HG03571 (cell line): ENCODE data around the gene MTFR1L.

Experiments
- ATAC-seq: cut with Tn5 transposase; IDR thresholded peaks from one replicate; pipeline ENCODE4 v1.9.1; 2021; ENCODE audit not compliant: unreplicated experiment

Gene MTFR1L

DNA sequence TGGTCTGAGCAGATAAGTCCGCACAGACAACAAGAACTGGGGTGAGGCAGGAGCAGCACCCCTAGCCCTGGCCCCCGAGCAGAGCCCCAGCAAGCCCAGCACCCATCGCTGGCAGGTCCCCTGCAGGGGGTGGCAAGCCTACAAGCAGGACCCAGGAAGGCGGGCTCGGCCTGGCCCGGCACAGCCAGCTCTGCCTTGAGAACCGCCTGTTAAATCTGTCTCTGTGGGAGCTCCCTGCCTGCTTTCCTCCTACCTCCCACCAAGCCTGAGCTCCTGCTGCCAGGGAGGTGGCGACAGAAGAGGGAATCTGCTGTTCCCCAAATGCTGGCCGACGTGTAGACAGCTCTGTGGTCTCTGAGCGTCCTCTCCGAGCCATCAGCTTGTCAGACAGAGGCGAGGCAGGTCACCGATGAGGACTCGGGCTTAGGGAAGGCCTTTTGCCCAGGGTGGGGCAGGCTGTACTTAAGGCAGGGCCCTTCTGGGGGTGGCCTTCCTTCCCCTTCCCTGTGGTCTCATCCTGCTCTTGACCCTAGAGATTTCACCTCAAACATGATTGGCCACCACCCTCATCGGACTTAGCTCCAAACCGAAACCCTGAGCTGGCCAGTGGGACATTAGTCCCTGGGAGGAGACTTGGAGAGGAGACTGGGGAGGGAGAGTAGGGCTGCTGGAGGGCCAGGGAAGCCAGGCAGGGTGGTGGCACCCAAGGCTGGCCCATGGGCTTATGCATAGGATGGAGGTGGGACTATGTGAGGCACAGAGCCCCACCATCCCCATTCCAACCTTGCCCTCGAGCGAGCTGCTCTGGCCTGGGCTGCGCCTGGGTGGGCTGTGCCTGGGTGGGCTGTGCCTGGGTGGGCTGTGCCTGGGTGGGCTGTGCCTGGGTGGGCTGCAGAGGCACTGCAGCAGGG, 12.0 kb upstream of the MTFR1L start:
- ATAC-seq = no peak

DNA sequence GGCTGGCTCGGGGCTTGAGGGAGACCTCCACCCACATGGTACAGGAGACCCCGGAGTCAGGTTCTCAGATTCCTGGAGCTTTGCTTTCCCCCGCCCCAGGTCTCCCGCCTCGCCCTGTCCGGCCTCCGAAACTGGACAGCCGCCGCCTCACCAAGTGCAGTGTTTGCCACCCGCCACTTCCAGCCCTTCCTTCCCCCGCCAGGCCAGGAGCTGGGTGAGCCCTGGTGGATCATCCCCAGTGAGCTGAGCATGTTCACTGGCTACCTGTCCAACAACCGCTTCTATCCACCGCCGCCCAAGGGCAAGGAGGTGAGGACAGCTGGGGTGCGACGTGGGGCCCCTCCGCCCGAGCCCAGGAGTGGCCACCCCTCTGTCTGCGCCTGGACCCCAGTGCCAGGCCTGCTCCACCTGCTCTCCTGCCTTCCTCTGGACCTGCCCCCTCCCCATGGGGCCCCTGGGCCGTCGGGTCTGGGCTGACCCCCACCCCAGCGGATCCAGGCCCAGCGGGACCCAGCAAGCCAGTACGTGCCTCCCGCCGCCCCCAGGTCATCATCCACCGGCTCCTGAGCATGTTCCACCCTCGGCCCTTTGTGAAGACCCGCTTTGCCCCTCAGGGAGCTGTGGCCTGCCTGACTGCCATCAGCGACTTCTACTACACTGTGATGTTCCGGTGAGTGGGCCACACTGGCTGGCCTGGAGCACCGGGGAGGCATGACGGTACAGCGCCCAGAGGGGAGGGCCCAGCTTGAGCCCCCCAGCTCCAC, 11.1 kb upstream of the MTFR1L start:
- ATAC-seq = no peak

GRCh38 chr1:25809283-25809926, 10.3 kb upstream of the MTFR1L start:
- ATAC-seq = no peak

GRCh38 chr1:25809929-25810328, 9.8 kb upstream of the MTFR1L start:
- ATAC-seq = no peak

DNA sequence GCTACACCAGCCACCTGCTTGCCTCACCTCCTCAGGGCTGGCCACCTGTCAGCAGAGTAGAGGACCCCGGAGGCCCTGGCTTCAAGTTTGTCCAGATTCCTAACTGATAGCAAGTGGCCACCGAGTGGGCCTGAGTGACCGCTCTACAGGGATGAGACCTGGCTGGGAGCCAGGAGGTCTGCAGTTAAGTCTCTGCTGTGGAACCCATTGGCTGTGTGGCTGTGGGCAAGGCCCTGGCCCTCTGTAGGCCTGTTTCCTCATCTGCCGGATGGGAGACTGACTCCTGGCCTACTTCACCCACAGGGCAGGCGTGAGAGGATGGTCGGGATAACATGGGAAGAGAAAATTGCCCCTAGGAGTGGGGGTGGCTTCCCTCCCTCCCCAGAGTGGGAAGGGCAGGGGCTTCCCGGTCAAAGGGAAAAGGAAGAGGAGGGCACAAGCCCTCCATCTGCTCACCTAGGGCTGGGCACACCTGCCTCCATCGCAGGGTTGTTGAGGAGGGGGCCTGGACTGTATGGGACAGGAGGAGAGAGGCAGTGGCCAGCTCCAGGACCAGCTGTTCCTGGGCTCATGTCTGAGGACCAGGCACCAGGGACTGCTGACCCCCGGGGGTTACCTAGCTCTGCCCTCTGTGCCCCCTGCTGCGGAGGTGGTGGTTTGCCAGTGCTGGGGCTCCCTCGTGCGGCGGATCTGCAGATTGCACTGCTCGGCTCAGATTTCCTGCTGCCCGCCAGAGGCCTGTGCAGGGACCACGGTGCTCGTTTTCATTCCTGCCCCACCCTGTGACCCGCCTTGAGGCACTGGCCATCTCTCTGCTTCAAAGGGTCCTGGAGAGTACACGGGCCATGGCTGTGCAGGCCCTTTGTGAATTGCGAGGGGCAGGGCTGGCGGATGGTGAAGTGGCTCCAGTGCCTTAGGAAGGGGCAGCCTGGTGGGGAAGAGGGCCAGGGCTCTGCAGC, 9.1 kb upstream of the MTFR1L start:
- no peak for ATAC-seq

- no peak for ATAC-seq
These were observed 8.2 kb upstream of the MTFR1L start for GRCh38 chr1:25811384-25812082.

DNA sequence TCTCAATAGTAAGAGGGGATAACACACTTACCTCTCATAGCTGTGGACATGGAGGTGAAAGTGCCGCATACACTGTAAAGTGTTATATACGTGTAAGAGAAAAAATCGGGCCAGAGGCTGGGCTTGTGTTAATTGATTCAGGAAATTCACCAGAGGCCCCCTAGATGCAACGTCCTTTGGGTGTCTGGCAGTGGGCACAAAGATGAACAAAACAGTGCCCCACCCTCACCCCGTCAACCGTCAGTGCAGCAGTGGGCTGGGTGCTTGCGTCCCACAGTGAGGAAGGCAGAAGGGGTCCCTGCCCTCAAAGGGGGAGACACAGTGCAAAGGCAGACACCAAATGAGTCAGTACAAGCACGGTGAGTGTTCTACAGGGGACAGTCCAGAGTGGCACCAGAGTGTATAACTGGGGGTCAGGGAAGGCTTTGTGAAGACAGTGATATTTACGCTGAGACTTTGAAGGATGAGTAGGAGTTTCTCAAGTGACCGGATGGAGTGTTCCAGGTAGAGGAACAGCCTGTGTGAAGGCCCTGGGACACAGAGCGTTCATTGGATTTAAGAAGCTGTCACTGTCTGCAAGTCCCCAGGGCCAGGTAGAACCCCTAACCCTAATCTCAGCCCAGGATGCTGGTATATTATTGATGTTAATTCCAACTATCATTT, 6.6 kb upstream of the MTFR1L start:
- no peak for ATAC-seq

DNA sequence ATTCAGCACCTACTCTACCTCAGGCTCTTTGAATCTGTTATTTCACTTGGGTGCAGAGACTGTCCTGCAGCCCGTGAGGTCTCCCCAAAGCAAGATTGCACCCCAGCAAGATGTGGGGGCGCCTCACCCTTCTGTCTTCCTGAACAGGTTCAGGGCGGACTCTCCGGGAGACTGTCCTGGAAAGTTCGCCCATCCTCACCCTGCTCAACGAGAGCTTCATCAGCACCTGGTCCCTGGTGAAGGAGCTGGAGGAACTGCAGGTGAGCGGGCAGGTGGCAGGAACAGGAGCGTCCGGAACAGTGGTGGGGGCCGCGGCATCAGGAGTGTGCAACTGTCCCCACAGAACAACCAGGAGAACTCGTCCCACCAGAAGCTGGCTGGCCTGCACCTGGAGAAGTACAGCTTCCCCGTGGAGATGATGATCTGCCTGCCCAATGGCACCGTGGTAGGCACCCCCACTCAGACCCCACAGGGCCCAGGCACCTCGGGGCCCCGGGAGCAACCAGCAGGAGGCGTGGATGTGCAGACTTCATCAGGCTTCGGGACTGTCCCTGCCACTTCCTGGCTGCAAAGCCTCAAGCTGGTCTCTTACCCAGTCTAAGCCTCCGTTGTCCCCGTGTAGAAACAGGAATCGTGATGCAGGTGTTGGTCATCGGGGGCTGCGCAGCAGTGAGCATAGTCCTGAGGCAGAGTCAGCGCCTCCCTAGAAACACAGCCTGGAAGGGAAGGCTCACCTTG, 5.9 kb upstream of the MTFR1L start:
- no peak for ATAC-seq

DNA sequence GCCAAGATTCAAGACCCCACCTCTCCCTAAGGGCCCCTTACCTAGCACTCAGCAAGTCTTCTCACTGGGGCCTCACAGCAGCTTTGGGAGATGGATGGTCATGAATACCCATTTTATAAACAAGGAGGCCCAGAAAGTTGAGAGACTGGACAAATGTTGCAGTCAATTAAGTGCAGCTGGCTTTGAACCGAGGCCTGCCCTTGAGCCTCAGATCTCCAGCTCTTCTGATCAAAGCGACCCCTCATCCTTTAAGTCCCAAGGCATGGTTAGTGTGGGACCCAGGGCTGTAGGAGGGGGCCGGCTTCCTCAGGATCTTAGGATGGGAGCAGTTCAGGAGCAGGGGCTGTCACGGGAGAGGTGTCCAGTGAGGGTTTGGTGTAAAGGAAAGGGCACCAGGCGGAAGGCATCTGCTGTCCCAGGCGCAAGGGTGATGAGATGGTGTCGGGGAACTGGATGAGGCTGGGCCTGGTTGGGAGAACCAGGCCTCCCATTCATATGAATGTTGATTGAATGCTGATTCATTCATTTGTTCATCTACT, 5.1 kb upstream of the MTFR1L start:
- ATAC-seq = no peak

GRCh38 chr1:25815208-25816111, 4.3 kb upstream of the MTFR1L start:
- ATAC-seq = no peak

GRCh38 chr1:25816112-25816718, 3.5 kb upstream of the MTFR1L start:
- ATAC-seq = no peak

GRCh38 chr1:25817840-25818501, 1.8 kb upstream of the MTFR1L start:
- ATAC-seq = no peak

DNA sequence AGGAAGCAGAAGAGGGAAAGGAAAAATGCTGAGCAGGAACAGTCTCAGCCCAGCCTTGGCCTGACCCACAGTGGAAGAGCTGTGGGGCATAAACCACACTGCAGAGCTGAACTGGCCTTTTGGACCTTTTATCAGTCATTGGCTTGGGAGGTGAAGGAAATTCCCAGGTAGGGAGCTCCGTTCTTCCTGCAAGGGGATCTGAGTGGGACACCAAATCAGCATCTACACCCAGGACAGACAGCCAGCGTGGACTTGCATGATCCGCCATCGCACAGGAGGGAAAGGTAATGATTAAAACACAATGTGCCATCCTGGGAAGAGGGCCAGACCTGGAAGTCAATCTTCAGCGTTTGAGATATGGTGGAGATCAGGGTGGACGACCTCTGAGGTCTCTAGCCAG, 1.2 kb upstream of the MTFR1L start:
- no peak for ATAC-seq

DNA sequence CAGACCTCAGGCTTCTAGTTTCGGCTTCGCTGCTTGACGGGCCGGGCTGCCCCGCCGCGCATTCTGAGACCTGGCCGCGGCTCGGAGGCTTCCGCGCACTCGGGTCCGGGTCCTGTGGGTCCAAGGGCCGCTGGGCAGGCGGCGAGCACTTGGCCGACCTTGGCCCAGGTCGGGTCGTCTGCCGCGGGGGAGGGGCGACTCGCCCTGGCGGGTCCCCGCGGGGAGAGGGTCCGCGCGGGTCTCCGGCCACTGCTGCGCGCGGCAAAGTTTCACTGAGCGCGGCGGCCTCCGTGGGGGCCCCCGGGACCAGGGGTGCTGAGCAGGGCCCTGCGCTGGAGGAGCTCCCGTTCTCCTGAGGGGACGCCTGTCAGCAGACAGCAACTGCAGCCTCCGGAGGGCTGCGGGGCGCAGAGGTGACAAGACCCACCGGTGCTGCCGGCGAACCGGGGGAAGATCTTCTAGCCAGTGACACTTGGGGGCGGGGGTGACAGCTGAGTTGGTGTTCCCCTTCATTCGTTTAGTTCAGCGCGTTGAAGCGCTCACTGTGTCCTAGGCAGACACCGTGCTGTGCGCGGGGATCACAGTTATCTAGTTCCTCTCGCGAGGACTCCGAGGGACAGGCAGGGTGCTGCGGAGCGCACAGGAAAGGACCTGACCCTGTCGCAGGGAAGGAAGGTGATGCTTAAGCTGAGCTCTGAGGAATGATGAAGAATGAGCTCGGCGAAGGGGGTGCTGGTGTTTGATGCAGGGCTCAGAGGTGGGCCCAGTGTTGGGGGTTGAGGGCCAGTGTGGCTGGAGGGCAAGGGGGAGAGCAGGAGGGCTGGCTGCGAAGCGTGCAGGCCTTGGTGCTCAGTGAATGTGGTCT, 725 bp downstream of the MTFR1L start:
- ATAC-seq = peak; percentile 34

GRCh38 chr1:25821112-25821476, 1.3 kb downstream of the MTFR1L start:
- ATAC-seq = no peak
